IPS DF 6.9 (cell line): ENCODE results near the gene MEIS2.

ENCODE experiments used
- DNase-seq: peaks from one replicate; pipeline ENCODE4 v3.0.0-alpha.2; 2013; ENCODE audit warnings: low read depth, low spot score
- H3K27ac ChIP-seq: one replicate; pipeline ENCODE4 v1.5.1; 2013; ENCODE audit warnings: low read length, control low read depth
- H3K27me3 ChIP-seq: 2 replicates; pipeline ENCODE4 v1.6.1; 2013; ENCODE audit warnings: mild to moderate bottlenecking, low read length; ENCODE audit not compliant: control insufficient read depth, insufficient read depth
- H3K36me3 ChIP-seq: 2 replicates; pipeline ENCODE4 v1.6.1; 2013; ENCODE audit warnings: low read length; ENCODE audit not compliant: control insufficient read depth, insufficient read depth
- H3K4me1 ChIP-seq: 2 replicates; pipeline ENCODE4 v1.6.1; 2013; ENCODE audit warnings: low read length; ENCODE audit not compliant: control insufficient read depth, insufficient read depth
- H3K4me3 ChIP-seq: 2 replicates; pipeline ENCODE4 v1.5.1; 2013; ENCODE audit warnings: mild to moderate bottlenecking, low read length
- H3K9me3 ChIP-seq: 2 replicates; pipeline ENCODE4 v1.6.1; 2013; ENCODE audit warnings: low read length, inconsistent platforms; ENCODE audit not compliant: control insufficient read depth, insufficient read depth
- WGBS: extraction: QIAGEN DNeasy Blood & Tissue Kit; methylation state at CpG from one replicate; pipeline ENCODE4 v1.1.7; 2013; ENCODE audit warnings: mixed read lengths, missing lambda C conversion rate; ENCODE audit not compliant: insufficient read length, insufficient coverage; 5-methylcytosine and 5-hydroxymethylcytosine counted together

Gene MEIS2

GRCh38 chr15:36917411-36918267, 182.7 kb downstream of the MEIS2 start:
- no peak for DNase-seq
- WGBS, result no CpG with 5 or more reads among the region's 4 CpGs
- no peaks in the 10 kb centered on the region for H3K27me3 ChIP-seq
- H3K36me3 ChIP-seq, result no peaks in the 10 kb centered on the region
- H3K27ac ChIP-seq, result no peak overlapping the region
- H3K4me3 ChIP-seq, result no peak overlapping the region
- no peaks in the 10 kb centered on the region for H3K9me3 ChIP-seq
- H3K4me1 ChIP-seq, result no peaks in the 10 kb centered on the region; the same call in 1 of the 2 replicates

GRCh38 chr15:36914960-36915808, 185.2 kb downstream of the MEIS2 start:
- Histone ChIP-seq H3K27me3 (no peaks in the 10 kb centered on the region), H3K4me3 (no peak overlapping the region), H3K4me1 (no peaks in the 10 kb centered on the region; the same call in 1 of the 2 replicates), H3K27ac (no peak overlapping the region), H3K9me3 (no peaks in the 10 kb centered on the region), H3K36me3 (no peaks in the 10 kb centered on the region)
- no CpG with 5 or more reads among the region's 3 CpGs for WGBS
- no peak for DNase-seq

GRCh38 chr15:36914466-36914865, 185.9 kb downstream of the MEIS2 start:
- Histone ChIP-seq H3K9me3 (no peaks in the 10 kb centered on the region), H3K27me3 (no peaks in the 10 kb centered on the region), H3K4me1 (no peaks in the 10 kb centered on the region; the same call in 1 of the 2 replicates), H3K36me3 (no peaks in the 10 kb centered on the region), H3K4me3 (no peak overlapping the region), H3K27ac (no peak overlapping the region)
- DNase-seq, result no peak
- WGBS, result no CpG with 5 or more reads among the region's 4 CpGs

- DNase-seq, result no peak
- no peak overlapping the region for H3K4me3 ChIP-seq
- no CpG with 5 or more reads among the region's 2 CpGs for WGBS
- no peak overlapping the region for H3K27ac ChIP-seq
- no peaks in the 10 kb centered on the region; the same call in 1 of the 2 replicates for H3K4me1 ChIP-seq
- no peaks in the 10 kb centered on the region for H3K9me3 ChIP-seq
- H3K27me3 ChIP-seq, result no peaks in the 10 kb centered on the region
- H3K36me3 ChIP-seq, result no peaks in the 10 kb centered on the region
Observed at GRCh38 chr15:36912311-36912712, 188.0 kb downstream of the MEIS2 start.

GRCh38 chr15:36911322-36911944, 188.9 kb downstream of the MEIS2 start:
- H3K4me3 ChIP-seq, result no peak overlapping the region
- H3K27me3 ChIP-seq, result no peaks in the 10 kb centered on the region
- H3K4me1 ChIP-seq, result no peaks in the 10 kb centered on the region; the same call in 1 of the 2 replicates
- DNase-seq, result no peak
- no peak overlapping the region for H3K27ac ChIP-seq
- H3K9me3 ChIP-seq, result no peaks in the 10 kb centered on the region
- WGBS, result no CpG with 5 or more reads among the region's 5 CpGs
- no peaks in the 10 kb centered on the region for H3K36me3 ChIP-seq

GRCh38 chr15:36908991-36909390, 191.4 kb downstream of the MEIS2 start:
- Histone ChIP-seq H3K9me3 (no peaks in the 10 kb centered on the region), H3K36me3 (no peaks in the 10 kb centered on the region), H3K27ac (no peak overlapping the region), H3K4me3 (no peak overlapping the region), H3K27me3 (no peaks in the 10 kb centered on the region), H3K4me1 (peaks cover 2% of the 10 kb centered on the region; the same call in 1 of the 2 replicates)
- no peak for DNase-seq
- no CpG with 5 or more reads among the region's 4 CpGs for WGBS

GRCh38 chr15:36907295-36907694, 193.1 kb downstream of the MEIS2 start:
- Histone ChIP-seq H3K36me3 (no peaks in the 10 kb centered on the region), H3K4me1 (peaks cover 2% of the 10 kb centered on the region; the same call in 1 of the 2 replicates), H3K4me3 (no peak overlapping the region), H3K27me3 (no peaks in the 10 kb centered on the region), H3K9me3 (no peaks in the 10 kb centered on the region), H3K27ac (no peak overlapping the region)
- no peak for DNase-seq
- no CpG with 5 or more reads among the region's 3 CpGs for WGBS

- H3K4me1 ChIP-seq, result peaks cover 2% of the 10 kb centered on the region; the same call in 1 of the 2 replicates
- H3K36me3 ChIP-seq, result no peaks in the 10 kb centered on the region
- no peak overlapping the region for H3K4me3 ChIP-seq
- DNase-seq, result no peak
- H3K27me3 ChIP-seq, result no peaks in the 10 kb centered on the region
- no peak overlapping the region for H3K27ac ChIP-seq
- no peaks in the 10 kb centered on the region for H3K9me3 ChIP-seq
- whole genome bisulfite sequencing, result 100% methylated on average over 1 of the region's 5 CpGs
Observed at GRCh38 chr15:36905908-36906307, 194.4 kb downstream of the MEIS2 start.

GRCh38 chr15:36904715-36905114, 195.6 kb downstream of the MEIS2 start:
- no peak overlapping the region for H3K4me3 ChIP-seq
- WGBS, result no CpG with 5 or more reads among the region's 3 CpGs
- no peaks in the 10 kb centered on the region for H3K36me3 ChIP-seq
- peaks cover 2% of the 10 kb centered on the region; the same call in 1 of the 2 replicates for H3K4me1 ChIP-seq
- H3K9me3 ChIP-seq, result no peaks in the 10 kb centered on the region
- H3K27me3 ChIP-seq, result no peaks in the 10 kb centered on the region
- no peak overlapping the region for H3K27ac ChIP-seq
- no peak for DNase-seq

- Histone ChIP-seq H3K4me3 (no peak overlapping the region), H3K27me3 (no peaks in the 10 kb centered on the region), H3K27ac (no peak overlapping the region), H3K36me3 (no peaks in the 10 kb centered on the region), H3K9me3 (no peaks in the 10 kb centered on the region), H3K4me1 (peaks cover 2% of the 10 kb centered on the region; the same call in 1 of the 2 replicates)
- no CpG with 5 or more reads among the region's 5 CpGs for WGBS
- DNase-seq, result no peak
Observed at GRCh38 chr15:36903922-36904556, 196.3 kb downstream of the MEIS2 start.
